Measurements from ENCODE around the gene LANCL2. TPM values are rescaled to one million over a fixed set of nuclear protein-coding genes. Genes with fewer than 3 reads are reported as not detected.

LANCL2 gene
- total and polyA plus RNA-seq, 2 experiments from 2014 or later: 11.7 to 13.8 TPM

DNA sequence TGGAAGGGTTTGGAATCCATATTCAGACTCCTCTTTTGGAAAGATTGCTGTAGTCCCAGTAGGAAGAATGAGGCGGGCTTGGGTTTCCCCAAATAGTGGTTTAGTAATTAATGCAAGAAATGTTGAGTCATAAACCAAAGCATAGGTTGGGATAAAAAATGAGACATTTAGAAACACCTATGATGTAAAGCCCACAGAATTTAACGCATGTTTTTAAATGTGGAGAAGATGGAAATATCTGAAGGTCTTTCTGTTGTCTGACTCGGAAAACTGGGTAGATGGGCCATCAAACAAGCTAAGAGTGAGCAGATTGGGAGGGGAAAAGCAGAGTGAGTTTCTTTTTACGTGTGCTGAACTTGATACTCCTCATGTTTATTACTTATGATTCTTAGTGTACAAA, 62.2 kb downstream of the LANCL2 start:
- 97 to 98% methylated on average over 4 of the region's 4 CpGs for WGBS, 2 experiments (ENCODE audit: low coverage in 1 of 2, low lambda C conversion rate in 2 of 2, missing lambda C conversion rate in 2 of 2)

DNA sequence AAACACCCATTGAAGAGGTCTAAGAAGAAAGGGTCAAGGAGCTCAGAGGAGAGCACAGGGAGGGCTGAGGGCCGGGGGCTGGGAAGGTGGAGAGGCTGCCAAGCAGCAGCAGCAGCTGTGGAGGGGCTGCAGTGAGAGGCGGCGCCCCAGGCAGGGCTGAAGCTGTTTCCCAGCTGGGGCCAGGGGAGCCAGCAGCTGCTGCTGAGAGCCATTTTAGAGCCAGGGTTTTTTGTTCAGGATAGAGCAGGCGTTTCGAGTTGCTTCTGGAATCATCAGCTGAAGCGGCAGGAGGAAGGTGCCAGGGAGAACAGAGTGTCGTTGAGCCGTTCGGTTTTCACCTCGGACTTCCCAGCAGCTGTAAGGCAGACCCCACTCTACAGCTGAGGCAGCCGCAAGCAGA, 62.7 kb downstream of the LANCL2 start:
- 85 to 86% methylated on average over 11 of the region's 11 CpGs for WGBS, 2 experiments (ENCODE audit: low coverage in 1 of 2, low lambda C conversion rate in 2 of 2, missing lambda C conversion rate in 2 of 2)
- H3K27ac ChIP-seq: no peak overlapping the region

More for the DNA sequence above, 62.2 kb downstream of the LANCL2 start:
- Histone ChIP-seq H3F3A (ENCODE audit: insufficient read depth) (peaks cover 11% of the 10 kb centered on the region; the same call in 1 of the 2 replicates), H3K79me2 (ENCODE audit: insufficient read depth) (no peaks in the 10 kb centered on the region), H3K27me3 (replicated peaks; ENCODE audit: insufficient read depth) (no peaks in the 10 kb centered on the region), H3K4me2 (ENCODE audit: unreplicated experiment) (no peak overlapping the region), H3K9me2 (ENCODE audit: insufficient read depth) (no peaks in the 10 kb centered on the region), H3K36me3 (ENCODE audit: low read depth) (no peaks in the 10 kb centered on the region), H3K27ac (no peak overlapping the region), H4K20me1 (ENCODE audit: insufficient read depth) (no peaks in the 10 kb centered on the region), H3K4me1 (ENCODE audit: insufficient read depth) (peaks cover 10% of the 10 kb centered on the region), H3K9me3 (ENCODE audit: low read depth) (no peaks in the 10 kb centered on the region), H2AFZ (no peak overlapping the region), H3K4me3 (no peak overlapping the region), H3K9ac (no peak overlapping the region)
- in situ Hi-C loops (cut with MboI): no loop called here
- TF ChIP-seq EZH2phosphoT487 (IDR thresholded peaks at IDR 0.05; ENCODE audit: insufficient read depth, low read depth): no peak
- TF ChIP-seq EZH2 (IDR thresholded peaks at IDR 0.05; ENCODE audit: insufficient read depth, poor library complexity, severe bottlenecking): no peak
- DNase-seq: no peak

DNA sequence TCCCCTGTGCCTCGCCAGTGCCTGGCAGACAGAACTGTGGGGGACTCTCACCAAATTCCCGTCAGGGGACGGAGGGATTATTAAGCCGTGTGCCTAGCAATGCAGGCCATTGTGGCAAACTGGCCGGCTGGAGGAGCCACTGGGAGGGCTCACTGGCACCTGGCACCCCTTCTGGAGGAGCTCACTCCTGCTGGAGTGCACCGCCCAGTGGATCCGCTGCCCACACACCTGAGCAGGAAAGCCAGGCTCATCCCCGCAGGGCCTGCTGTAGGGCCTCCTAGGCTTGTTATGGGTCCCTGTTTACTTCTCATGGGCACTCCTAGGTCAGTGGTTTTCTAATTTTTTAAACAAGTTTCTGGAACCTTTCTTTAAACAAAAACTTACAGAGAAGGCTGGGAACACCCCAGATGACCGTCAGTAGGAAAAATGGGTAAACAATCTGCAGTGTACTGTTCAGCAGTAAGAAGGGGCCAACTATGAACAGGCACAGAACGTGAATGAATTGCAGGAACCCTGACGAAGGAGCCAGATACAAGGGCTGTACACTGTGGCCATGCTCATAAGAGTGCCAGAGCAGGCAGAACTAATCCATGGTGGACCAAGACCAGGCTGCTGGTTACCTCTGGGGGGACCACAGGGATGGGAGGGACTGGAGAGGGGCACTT, 64.8 kb downstream of the LANCL2 start:
- in situ Hi-C loops (cut with MboI): no loop called here
- Histone ChIP-seq H2AFZ (no peak overlapping the region), H3K36me3 (ENCODE audit: low read depth) (no peaks in the 10 kb centered on the region), H3K4me3 (no peak overlapping the region), H3K79me2 (ENCODE audit: insufficient read depth) (no peaks in the 10 kb centered on the region), H3K4me1 (ENCODE audit: insufficient read depth) (no peaks in the 10 kb centered on the region), H3F3A (ENCODE audit: insufficient read depth) (no peaks in the 10 kb centered on the region), H3K9me2 (ENCODE audit: insufficient read depth) (no peaks in the 10 kb centered on the region), H3K9ac (no peak overlapping the region), H3K9me3 (ENCODE audit: low read depth) (no peaks in the 10 kb centered on the region), H3K4me2 (ENCODE audit: unreplicated experiment) (no peak overlapping the region), H4K20me1 (ENCODE audit: insufficient read depth) (no peaks in the 10 kb centered on the region), H3K27me3 (replicated peaks; ENCODE audit: insufficient read depth) (no peaks in the 10 kb centered on the region), H3K27ac (no peak overlapping the region)
- DNase-seq: no peak
- no peak for TF ChIP-seq EZH2phosphoT487 (IDR thresholded peaks at IDR 0.05; ENCODE audit: insufficient read depth, low read depth)
- TF ChIP-seq EZH2 (IDR thresholded peaks at IDR 0.05; ENCODE audit: insufficient read depth, poor library complexity, severe bottlenecking): no peak
- 96 to 97% methylated on average over 11 of the region's 11 CpGs for WGBS, 2 experiments (ENCODE audit: low coverage in 1 of 2, low lambda C conversion rate in 2 of 2, missing lambda C conversion rate in 2 of 2)

More for the DNA sequence above, 62.7 kb downstream of the LANCL2 start:
- no peak for DNase-seq
- H3K9me3 ChIP-seq (ENCODE audit: low read depth): no peaks in the 10 kb centered on the region
- peaks cover 11% of the 10 kb centered on the region; the same call in 1 of the 2 replicates for H3F3A ChIP-seq (ENCODE audit: insufficient read depth)
- H3K9ac ChIP-seq: no peak overlapping the region
- no peak overlapping the region for H3K4me2 ChIP-seq (ENCODE audit: unreplicated experiment)
- TF ChIP-seq EZH2 (IDR thresholded peaks at IDR 0.05; ENCODE audit: insufficient read depth, poor library complexity, severe bottlenecking) (no peak), EZH2phosphoT487 (IDR thresholded peaks at IDR 0.05; ENCODE audit: insufficient read depth, low read depth) (no peak)
- H3K36me3 ChIP-seq (ENCODE audit: low read depth): no peaks in the 10 kb centered on the region
- in situ Hi-C loops (cut with MboI): no loop called here
- H2AFZ ChIP-seq: no peak overlapping the region
- no peaks in the 10 kb centered on the region for H4K20me1 ChIP-seq (ENCODE audit: insufficient read depth)
- no peaks in the 10 kb centered on the region for H3K9me2 ChIP-seq (ENCODE audit: insufficient read depth)
- peaks cover 10% of the 10 kb centered on the region for H3K4me1 ChIP-seq (ENCODE audit: insufficient read depth)
- no peaks in the 10 kb centered on the region for H3K27me3 ChIP-seq (replicated peaks; ENCODE audit: insufficient read depth)
- no peaks in the 10 kb centered on the region for H3K79me2 ChIP-seq (ENCODE audit: insufficient read depth)
- no peak overlapping the region for H3K4me3 ChIP-seq

DNA sequence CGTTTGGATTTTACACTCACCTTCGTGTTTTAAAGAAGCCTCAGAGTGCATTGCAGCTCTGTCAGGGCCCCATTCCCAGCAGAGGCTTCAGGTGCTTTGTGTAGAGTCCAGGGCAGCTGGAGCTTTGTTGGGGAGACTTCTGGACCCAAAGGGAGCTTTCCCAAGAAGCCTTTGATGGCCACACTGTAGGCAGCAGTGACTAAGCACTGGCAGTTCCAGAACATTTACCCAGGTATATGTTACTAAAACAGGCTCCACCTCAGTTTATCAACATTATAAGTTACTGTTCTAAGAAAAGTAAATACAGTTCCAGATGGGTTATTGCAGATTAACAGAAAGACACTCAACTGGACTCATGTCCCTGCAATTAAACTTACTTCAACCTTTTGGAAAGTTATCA, 66.8 kb downstream of the LANCL2 start:
- H3K4me2 ChIP-seq (ENCODE audit: unreplicated experiment): no peak overlapping the region
- no peak overlapping the region for H3K9ac ChIP-seq
- in situ Hi-C loops (cut with MboI): no loop called here
- no peaks in the 10 kb centered on the region for H3K9me2 ChIP-seq (ENCODE audit: insufficient read depth)
- no peaks in the 10 kb centered on the region for H3K9me3 ChIP-seq (ENCODE audit: low read depth)
- no peak overlapping the region for H3K4me3 ChIP-seq
- H3K36me3 ChIP-seq (ENCODE audit: low read depth): no peaks in the 10 kb centered on the region
- H2AFZ ChIP-seq: no peak overlapping the region
- no peak for DNase-seq
- H3K4me1 ChIP-seq (ENCODE audit: insufficient read depth): no peaks in the 10 kb centered on the region
- TF ChIP-seq EZH2 (IDR thresholded peaks at IDR 0.05; ENCODE audit: insufficient read depth, poor library complexity, severe bottlenecking) (no peak), EZH2phosphoT487 (IDR thresholded peaks at IDR 0.05; ENCODE audit: insufficient read depth, low read depth) (no peak)
- H3K27ac ChIP-seq: no peak overlapping the region
- H3K27me3 ChIP-seq (replicated peaks; ENCODE audit: insufficient read depth): no peaks in the 10 kb centered on the region
- no peaks in the 10 kb centered on the region for H4K20me1 ChIP-seq (ENCODE audit: insufficient read depth)
- WGBS, 2 experiments (ENCODE audit: low coverage in 1 of 2, low lambda C conversion rate in 2 of 2, missing lambda C conversion rate in 2 of 2): 55 to 56% methylated on average over 2 of the region's 2 CpGs
- H3F3A ChIP-seq (ENCODE audit: insufficient read depth): no peaks in the 10 kb centered on the region
- no peaks in the 10 kb centered on the region for H3K79me2 ChIP-seq (ENCODE audit: insufficient read depth)

Measured in GM23248 (cell line).